Adrenal gland (tissue), 5 donors: ENCODE data around the gene POLD3.

ENCODE experiments used
- POLR2A ChIP-seq, 2 donors: fragments of 450-650 bp; IDR thresholded peaks; one replicate each; pipeline ENCODE4 v1.6.1; 2017; ENCODE audit warnings: antibody characterized with exemption in 2 of 2, mild to moderate bottlenecking in 2 of 2, moderate library complexity in 1 of 2
- TF ChIP-seq, protein P1 (sequence below), 6 experiments: fragments of 450-650 bp in 4 of 6; fragments of 200-600 bp in 2 of 6; sonication (generic) in 1 of 6; IDR thresholded peaks; 1 replicate in 5 of 6; 2 replicates in 1 of 6; pipeline versions ENCODE4 v1.5.1 to v1.8.0; 2016 to 2021; ENCODE audit warnings: antibody characterized with exemption in 6 of 6, mild to moderate bottlenecking in 2 of 6, moderate library complexity in 1 of 6
- donor health status: DM: no; HTN: no; CAD: no.

GRCh38 chr11:74592441-74593362 lies at the start of gene POLD3:
- TF ChIP-seq, protein P1, sequence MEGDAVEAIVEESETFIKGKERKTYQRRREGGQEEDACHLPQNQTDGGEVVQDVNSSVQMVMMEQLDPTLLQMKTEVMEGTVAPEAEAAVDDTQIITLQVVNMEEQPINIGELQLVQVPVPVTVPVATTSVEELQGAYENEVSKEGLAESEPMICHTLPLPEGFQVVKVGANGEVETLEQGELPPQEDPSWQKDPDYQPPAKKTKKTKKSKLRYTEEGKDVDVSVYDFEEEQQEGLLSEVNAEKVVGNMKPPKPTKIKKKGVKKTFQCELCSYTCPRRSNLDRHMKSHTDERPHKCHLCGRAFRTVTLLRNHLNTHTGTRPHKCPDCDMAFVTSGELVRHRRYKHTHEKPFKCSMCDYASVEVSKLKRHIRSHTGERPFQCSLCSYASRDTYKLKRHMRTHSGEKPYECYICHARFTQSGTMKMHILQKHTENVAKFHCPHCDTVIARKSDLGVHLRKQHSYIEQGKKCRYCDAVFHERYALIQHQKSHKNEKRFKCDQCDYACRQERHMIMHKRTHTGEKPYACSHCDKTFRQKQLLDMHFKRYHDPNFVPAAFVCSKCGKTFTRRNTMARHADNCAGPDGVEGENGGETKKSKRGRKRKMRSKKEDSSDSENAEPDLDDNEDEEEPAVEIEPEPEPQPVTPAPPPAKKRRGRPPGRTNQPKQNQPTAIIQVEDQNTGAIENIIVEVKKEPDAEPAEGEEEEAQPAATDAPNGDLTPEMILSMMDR (IDR thresholded peaks at IDR 0.05) = no peak
- TF ChIP-seq POLR2A (IDR thresholded peaks at IDR 0.05) = peak in 1 of 2 donors; percentile 30
